Measurements from ENCODE around the gene CNTN5. TPM values are rescaled to one million over a fixed set of nuclear protein-coding genes. Genes with fewer than 3 reads are reported as not detected.

Gene CNTN5
- total RNA-seq, result 0.36 TPM
- long read RNA-seq, partial matches to known transcripts, result 1 of 1 reads
- long read RNA-seq, other reads (novel, unspliced or antisense), result 0 of 1 reads

DNA sequence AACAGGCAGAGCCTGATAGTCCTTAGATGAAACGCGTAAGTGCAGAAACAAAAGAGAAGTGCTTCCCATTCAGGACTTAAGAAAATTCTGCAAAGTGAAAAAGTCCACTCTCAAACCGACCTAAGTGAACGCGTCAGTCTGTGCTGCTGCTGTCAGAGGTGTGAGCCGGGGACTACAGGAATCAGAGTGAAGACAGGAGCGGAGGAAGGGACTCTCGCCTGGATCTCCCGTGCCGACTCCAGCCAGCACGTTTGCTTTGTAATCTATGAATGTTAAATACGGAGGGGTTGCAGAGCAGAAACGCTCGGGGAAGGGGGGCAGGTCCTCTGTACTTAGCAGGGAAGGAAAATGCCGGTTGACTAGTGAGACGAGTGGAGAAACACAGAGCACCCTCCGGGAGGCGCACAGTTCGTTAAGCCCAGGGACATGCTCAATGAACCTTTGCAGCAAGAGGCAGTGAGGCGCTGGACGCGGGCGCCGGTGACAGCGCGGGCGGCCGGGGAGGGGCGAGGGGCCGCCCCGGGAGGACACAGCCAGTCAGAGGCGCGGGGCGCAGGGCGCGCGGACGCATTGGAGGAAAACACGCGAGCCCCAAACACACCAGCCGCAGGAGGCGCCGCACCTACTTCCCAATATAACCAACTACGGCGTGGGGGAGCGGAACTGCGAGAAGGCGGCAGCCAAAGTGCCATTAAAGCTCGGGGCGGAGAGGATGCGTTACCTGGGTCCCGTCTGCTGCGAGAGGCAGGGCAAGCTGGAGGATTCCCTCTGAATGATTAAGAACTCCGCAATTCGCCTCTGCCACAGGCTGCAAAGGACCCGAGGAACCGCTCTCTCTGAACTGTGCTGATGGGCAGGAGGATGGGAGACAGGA lies at the start of gene CNTN5:
Gene CNTN5, plus strand, starts transcription at position 598 of the 874 bp plus-strand sequence.
- Histone ChIP-seq H3K27me3 (ENCODE audit: low read depth) (peaks cover 81% of the 10 kb centered on the region), H3K27ac (replicated peaks) (no peak within 1 kb of the TSS), H3K36me3 (no peaks in the 10 kb centered on the region), H3K4me1 (peaks cover 11% of the 10 kb centered on the region), H3K9me3 (replicated peaks) (no peaks in the 10 kb centered on the region), H3K4me3 (peak within 1 kb of the TSS; percentile 62)
- TF ChIP-seq, protein P1, sequence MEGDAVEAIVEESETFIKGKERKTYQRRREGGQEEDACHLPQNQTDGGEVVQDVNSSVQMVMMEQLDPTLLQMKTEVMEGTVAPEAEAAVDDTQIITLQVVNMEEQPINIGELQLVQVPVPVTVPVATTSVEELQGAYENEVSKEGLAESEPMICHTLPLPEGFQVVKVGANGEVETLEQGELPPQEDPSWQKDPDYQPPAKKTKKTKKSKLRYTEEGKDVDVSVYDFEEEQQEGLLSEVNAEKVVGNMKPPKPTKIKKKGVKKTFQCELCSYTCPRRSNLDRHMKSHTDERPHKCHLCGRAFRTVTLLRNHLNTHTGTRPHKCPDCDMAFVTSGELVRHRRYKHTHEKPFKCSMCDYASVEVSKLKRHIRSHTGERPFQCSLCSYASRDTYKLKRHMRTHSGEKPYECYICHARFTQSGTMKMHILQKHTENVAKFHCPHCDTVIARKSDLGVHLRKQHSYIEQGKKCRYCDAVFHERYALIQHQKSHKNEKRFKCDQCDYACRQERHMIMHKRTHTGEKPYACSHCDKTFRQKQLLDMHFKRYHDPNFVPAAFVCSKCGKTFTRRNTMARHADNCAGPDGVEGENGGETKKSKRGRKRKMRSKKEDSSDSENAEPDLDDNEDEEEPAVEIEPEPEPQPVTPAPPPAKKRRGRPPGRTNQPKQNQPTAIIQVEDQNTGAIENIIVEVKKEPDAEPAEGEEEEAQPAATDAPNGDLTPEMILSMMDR (IDR thresholded peaks at IDR 0.05; ENCODE audit: borderline replicate concordance), result no peak
- intact Hi-C loops (cut with micrococcal nuclease), result no loop called here
- peak; percentile 20 for DNase-seq

- intact Hi-C loops (cut with micrococcal nuclease), result no loop called here
- Histone ChIP-seq H3K4me1 (no peaks in the 10 kb centered on the region), H3K4me3 (no peak overlapping the region), H3K27me3 (ENCODE audit: low read depth) (no peaks in the 10 kb centered on the region), H3K27ac (replicated peaks) (no peak overlapping the region), H3K9me3 (replicated peaks) (peaks cover 47% of the 10 kb centered on the region), H3K36me3 (no peaks in the 10 kb centered on the region)
- DNase-seq, result no peak
- TF ChIP-seq, protein P1 (IDR thresholded peaks at IDR 0.05; ENCODE audit: borderline replicate concordance), result no peak
Observed at GRCh38 chr11:98979205-98979604, 41.5 kb upstream of the CNTN5 start.

DNA sequence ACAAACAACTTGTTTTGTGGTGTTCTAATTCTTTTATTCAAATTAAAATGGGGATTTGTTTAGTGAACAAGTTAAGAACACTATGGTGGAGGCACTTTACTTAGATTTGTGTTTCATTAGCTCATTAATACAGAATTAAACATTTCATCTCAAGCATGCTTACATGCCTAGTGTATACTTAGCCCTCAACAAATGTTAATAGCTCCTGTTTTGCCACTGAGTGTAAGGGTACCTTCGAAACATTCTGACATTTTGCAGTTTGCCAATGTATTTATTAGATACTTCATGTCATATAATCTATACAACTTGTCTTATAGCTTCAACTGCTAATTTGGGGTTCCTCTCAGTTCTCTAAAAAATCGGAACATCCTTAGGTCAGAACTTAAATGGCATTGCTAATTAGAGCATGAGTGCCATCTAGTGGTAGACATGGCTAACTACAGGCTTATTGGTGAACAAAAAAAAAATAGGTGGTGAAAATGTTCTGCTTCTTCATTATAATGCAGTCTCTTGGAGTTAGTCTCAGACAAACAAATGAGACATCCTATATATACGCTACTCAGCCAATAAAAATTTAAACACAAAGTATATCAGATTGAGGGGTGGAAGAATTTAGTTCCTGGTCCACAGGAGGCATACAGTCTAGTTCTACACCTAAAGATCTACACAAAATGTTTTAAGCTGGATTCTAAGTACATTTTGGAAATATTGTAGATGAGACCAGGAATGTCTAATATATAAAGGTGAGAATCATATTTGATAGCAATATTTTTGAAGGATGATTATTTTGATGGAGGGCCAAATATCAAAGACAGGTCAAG lies 4.9 kb upstream of the CNTN5 start:
- Histone ChIP-seq H3K4me1 (peaks cover 8% of the 10 kb centered on the region), H3K36me3 (no peaks in the 10 kb centered on the region), H3K9me3 (replicated peaks) (no peaks in the 10 kb centered on the region), H3K4me3 (no peak overlapping the region), H3K27ac (replicated peaks) (no peak overlapping the region), H3K27me3 (ENCODE audit: low read depth) (peaks cover 43% of the 10 kb centered on the region)
- intact Hi-C loops (cut with micrococcal nuclease), result no loop called here
- TF ChIP-seq, protein P1 (IDR thresholded peaks at IDR 0.05; ENCODE audit: borderline replicate concordance), result peak; percentile 90
- DNase-seq, result no peak

DNA sequence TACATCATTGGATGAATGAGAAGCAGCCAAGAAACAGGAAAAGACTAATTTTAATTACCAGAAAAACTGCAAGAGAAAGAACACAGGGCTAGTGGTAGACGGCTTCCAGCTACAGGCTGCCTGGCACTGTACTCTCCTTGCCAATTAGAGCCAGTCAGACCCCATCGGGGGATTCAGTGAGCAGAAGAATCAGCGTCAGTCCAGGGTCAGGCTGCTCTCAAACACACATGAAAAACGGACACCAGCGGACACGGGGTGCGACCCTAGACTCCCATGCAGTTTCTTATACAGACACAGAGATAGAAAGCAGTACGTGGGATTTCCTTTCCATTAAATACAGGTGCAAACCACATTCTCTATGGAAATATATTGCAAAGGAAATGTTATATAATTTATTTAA lies 1.1 kb upstream of the CNTN5 start:
- Histone ChIP-seq H3K27ac (replicated peaks) (no peak overlapping the region), H3K36me3 (no peaks in the 10 kb centered on the region), H3K4me1 (peaks cover 11% of the 10 kb centered on the region), H3K4me3 (no peak overlapping the region), H3K9me3 (replicated peaks) (no peaks in the 10 kb centered on the region), H3K27me3 (ENCODE audit: low read depth) (peaks cover 74% of the 10 kb centered on the region)
- TF ChIP-seq, protein P1 (IDR thresholded peaks at IDR 0.05; ENCODE audit: borderline replicate concordance), result no peak
- DNase-seq, result no peak
- intact Hi-C loops (cut with micrococcal nuclease), result no loop called here

- TF ChIP-seq, protein P1 (IDR thresholded peaks at IDR 0.05; ENCODE audit: borderline replicate concordance), result no peak
- Histone ChIP-seq H3K27me3 (ENCODE audit: low read depth) (no peaks in the 10 kb centered on the region), H3K4me1 (no peaks in the 10 kb centered on the region), H3K9me3 (replicated peaks) (no peaks in the 10 kb centered on the region), H3K27ac (replicated peaks) (no peak overlapping the region), H3K36me3 (no peaks in the 10 kb centered on the region), H3K4me3 (no peak overlapping the region)
- intact Hi-C loops (cut with micrococcal nuclease), result no loop called here
- no peak for DNase-seq
Observed at GRCh38 chr11:99037057-99037456, 16.3 kb downstream of the CNTN5 start.
